Measurements from ENCODE around the gene TRPV4.

Gene TRPV4

GRCh38 chr12:109764123-109764522, 69.1 kb downstream of the TRPV4 start:
- DNase-seq = no peak

- DNase-seq = no peak
Measured at GRCh38 chr12:109763201-109763841, 69.9 kb downstream of the TRPV4 start.

GRCh38 chr12:109762673-109763191, 70.5 kb downstream of the TRPV4 start:
- DNase-seq = no peak

- DNase-seq = no peak
Measured at GRCh38 chr12:109762071-109762672, 71.0 kb downstream of the TRPV4 start.

- no peak for DNase-seq
Measured at GRCh38 chr12:109760930-109761921, 72.0 kb downstream of the TRPV4 start.

- DNase-seq = peak in 4 of 51 donors; percentile 21 to 33 (median 26)
Measured at GRCh38 chr12:109760031-109760929, 72.9 kb downstream of the TRPV4 start.

GRCh38 chr12:109759595-109759994, 73.6 kb downstream of the TRPV4 start:
- DNase-seq = no peak

- DNase-seq = peak in 3 of 51 donors; percentile 19 to 38 (median 20)
Measured at GRCh38 chr12:109758426-109759420, 74.5 kb downstream of the TRPV4 start.

GRCh38 chr12:109757671-109758265, 75.4 kb downstream of the TRPV4 start:
- no peak for DNase-seq

- DNase-seq = no peak
Measured at GRCh38 chr12:109756457-109756856, 76.7 kb downstream of the TRPV4 start.

GRCh38 chr12:109753959-109754358, 79.2 kb downstream of the TRPV4 start:
- no peak for DNase-seq

GRCh38 chr12:109753054-109753401, 80.2 kb downstream of the TRPV4 start:
- DNase-seq = no peak

GRCh38 chr12:109752117-109753053, 80.8 kb downstream of the TRPV4 start:
- no peak for DNase-seq

GRCh38 chr12:109744986-109745942, 87.9 kb downstream of the TRPV4 start:
- DNase-seq = no peak

- no peak for DNase-seq
Measured at GRCh38 chr12:109744026-109744425, 89.2 kb downstream of the TRPV4 start.

GRCh38 chr12:109743076-109743910, 89.9 kb downstream of the TRPV4 start:
- no peak for DNase-seq
